Activated CD4-positive, alpha-beta T cell treated with anti-CD3 and anti-CD28 coated beads, Interleukin-2, amount 50 U/mL, for 16 hours (primary cell): ENCODE data around the gene MAD1L1.
"Not testable (repeated sequence)": the region's sequence is repeated elsewhere in the genome, so short reads cannot be mapped to it uniquely, and the experiment has no call there.

Experiments used
- DNase-seq: peaks from one replicate; pipeline ENCODE4 v3.0.0-alpha.2; 2020

Gene MAD1L1

DNA sequence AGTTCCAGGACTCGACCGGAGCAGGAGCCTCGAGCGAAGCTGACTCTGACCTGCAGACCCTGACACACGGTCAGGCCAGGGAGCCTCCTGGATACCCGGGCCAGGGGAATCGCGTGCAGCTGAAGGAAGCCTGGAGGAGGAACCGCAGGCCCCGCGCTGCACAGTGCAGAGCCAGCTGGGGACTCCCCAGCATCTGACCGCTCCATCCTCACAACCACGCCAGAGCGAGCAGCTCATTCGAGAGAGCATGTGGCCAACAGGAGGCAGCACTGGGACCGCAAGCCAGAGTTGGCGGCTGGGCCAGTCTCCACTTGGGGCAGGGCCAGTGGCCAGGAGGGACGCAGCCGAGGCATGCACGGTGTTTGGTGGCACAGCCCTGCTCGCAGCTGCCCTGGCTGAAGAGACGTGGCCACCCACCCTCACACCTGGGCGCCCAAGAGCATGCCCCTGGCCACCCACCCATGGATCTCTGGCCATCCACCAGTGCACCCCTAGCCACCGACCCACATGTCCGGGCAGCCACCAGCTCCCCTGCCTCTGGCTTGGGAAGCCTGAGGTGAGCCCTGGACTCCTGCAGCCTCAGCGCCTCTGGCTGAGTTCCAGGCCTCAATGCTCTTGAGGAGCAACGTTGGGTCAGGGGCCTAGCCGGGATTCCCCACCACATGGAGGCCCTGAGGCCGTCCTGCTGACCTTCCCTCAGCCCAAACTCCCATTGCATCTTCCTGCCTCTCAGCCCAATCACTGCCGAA lies 348.7 kb downstream of the MAD1L1 start:
- no peak for DNase-seq

DNA sequence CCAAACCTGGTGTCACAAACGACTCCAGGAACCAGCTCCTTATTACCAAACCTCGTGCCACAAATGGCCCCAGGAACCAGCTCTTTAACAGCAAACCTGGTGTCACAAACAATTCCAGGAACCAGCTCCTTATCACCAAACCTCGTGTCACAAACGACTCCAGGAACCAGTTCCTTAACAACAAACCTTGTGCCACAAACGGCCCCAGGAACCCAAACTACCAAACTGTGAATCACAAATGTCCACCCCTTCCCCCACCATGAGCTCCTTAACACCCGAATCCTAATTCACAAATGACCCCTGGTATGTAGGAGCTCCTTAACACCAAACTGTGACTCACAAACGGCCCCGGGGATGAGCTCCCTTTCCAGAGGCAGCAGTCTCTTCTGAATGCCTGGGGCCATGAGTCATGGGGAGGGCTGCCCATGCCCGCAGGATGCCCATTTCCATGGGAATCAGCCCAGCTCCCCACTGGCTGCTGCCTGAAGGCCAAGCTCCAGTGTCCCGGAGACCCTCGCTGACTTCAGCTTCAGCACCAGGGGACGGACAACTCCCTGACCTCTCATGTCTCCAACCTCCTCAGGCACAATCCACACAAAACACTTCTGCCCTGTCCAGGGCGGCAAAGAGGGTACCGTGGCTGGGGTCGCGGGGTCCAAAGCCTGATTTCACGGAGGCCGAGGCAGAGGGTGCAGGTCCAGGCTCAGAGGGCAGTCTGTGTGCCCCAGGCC lies 349.5 kb downstream of the MAD1L1 start:
- DNase-seq = no peak

DNA sequence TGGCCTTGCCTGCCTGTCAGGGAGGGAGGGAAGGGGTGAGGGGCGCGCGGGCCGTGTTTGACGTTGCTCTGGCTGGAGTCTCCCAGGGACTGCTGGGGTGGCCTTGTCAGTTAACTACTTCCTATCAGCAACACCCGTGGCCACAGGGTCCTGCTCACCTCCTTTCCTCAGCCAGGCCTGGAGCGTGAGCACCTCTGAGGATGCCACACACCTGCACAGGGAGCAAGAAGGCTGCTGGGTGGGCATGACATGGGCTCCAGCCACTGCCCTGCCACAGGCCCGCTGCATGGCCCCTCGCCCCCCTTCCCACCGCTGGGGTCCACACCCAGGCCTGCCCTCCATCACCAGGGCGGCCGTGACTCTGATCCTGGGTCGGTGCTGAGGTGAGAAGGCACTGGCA lies 350.3 kb downstream of the MAD1L1 start:
- no peak for DNase-seq

DNA sequence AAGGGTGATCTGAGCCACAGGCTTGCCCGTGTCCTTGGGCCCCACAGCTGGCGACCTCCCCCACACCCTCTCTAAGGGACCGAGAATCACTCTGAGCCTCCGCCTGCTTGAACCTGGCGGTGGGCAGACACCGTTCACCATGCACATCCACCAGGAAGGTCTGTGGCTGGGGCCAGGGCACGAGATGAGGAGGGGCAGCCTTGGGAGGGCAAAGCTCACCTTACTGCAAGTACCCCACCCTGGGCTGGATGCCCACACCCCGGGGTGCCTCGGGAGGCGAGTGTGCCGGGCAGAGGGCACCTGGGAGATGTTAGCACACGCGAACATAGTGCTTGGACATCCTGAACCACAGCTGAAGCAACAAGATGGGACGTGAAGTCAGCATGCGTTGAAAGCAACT lies 350.8 kb downstream of the MAD1L1 start:
- DNase-seq = no peak

DNA sequence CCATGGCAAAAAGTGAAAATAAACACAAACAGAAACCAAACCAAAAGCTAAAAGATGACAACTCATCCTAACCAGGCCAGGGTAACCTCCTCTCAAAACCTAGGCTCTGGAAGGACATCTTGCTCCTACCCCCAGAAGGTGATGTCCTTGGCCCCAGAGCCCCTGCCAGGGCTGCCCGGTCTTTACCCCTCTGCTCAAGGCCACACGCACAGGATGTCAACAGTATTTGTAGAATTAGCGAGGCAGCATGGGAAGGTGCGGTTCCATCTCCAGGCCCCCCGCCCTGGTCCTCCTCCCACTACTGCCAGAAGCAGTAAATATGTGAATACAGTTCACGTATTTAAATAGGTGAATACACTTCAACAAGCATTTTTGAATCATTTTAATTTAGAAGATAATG lies 356.1 kb downstream of the MAD1L1 start:
- DNase-seq = not testable (repeated sequence)

DNA sequence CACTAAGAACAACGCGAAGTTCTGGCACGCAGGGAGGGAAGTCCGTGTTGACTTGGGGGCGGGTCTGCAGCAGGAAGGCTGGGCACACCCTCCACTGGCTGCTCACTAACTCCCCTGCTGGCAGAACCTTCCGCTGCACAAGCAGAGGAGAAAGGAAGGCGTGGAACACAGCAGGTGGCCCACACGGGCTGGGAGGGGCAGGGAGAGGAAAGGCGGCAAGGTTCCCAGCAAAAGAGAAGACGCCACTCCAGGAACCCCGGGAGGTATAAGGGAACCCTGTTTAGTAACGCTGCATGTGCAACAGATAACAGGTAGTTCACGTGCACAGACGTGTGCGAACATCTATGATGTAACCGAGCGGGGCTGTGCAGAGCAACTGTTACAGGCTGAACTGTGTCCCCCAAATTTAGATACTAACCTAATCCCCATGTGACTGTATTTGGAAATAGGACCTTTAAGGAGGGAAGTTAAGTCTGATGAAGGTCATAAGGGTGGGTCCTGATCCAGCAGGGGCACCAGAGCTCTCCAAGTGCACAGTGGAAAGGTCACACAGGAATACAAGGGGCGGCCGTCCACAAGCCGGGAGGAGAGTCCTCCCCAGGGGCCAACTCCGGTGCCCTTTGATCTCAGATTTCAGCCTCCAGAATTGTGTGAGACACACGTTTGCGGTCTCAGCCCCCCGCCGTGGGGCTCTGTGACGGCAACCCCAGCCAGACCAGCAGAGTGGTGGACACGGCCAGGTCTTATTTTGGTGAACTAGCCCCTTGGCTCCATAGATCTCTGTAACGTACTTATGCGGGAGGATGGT lies 357.1 kb downstream of the MAD1L1 start:
- DNase-seq = not testable (repeated sequence)

DNA sequence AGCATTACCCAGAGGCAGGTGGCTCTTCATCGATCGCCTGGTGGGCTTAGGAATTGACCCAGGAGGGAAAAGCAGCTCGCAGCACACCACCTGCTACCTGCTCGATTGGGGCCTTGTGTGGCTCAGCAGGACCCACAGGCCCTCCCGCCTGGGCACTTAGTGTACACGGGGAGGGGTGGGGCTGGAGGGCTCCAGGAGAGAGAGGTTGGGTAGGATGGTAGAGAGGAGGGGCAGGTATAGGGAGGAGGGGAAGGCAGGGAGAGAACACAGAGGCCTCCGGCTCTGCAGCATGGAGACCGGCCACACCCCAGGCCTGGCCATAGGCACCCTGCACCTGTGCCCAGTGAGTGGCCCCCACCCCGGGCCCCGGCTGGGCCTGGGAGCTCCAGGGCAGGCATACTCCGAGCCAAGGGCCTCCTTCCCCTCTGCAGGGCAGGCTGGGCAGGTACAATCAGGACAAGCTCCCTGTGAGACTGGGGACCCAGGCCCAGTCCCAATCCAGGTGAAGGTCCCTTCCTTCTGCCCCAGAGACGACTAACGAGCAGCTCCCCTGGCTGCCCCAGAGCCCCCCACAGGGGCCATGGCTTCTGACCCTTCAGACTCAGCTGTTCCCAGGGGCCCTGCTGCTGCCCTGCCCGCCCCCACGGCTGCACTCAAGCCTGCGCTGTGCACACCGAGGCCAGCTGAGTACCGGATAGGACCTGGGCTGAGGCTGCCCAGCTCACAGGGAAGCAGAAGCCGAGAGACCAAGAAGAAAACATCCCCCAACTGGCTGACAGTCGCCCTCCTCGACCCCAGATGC lies 358.0 kb downstream of the MAD1L1 start:
- not testable (repeated sequence) for DNase-seq

DNA sequence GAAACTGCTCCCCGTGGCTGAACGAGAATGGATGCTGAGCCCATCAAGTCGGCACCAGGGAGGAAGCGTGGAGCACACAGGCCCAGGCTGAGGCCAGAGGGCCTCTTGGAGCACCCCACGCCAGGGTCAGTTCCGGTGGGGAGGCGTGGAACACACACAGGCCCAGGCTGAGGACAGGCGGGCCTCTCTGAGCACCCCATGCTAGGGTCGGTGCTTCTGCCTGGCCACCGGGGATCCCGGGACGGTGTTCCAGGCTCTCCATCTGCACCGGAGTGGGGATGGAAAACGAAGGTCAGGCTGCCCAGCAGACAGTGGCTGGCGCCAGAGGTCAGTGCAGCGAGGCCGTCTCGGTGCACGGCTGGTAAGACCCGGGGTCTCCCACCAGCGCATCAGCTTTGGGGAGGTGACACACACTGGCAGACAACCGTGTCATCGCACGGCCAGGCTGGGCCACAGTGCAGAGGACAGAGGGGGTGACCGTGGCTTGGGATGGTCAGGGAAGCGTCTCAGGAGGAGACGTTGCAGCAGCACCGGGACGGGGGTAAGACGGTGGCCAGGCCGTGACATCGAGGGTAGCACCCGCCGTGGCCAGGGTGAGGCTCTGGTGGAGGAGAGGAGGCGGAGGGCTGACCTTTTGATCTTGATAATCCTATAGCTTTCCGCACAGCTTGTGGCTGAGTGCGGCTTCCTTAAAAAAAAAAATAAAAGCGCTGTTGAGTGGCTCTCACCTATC lies 358.7 kb downstream of the MAD1L1 start:
- no peak for DNase-seq

DNA sequence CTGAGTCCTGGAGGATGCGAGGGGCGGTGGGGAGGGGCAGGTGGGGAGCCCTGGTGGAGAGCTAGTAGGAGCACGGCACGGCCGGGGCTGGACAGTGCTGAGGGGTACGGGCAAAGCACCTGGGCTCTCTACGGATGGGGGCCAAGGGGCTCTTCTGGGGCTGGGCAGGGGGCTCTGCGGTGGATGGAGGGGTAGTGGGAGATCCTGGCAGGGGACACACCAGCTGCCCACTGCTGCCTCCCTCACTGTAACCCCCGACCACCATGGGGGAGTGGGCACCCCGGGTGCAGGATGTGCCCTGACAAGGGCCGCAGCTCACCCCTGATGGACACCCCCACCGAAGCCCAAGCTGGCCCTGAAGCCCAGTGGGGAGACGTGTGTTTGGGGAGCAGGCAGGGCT lies 359.3 kb downstream of the MAD1L1 start:
- no peak for DNase-seq

DNA sequence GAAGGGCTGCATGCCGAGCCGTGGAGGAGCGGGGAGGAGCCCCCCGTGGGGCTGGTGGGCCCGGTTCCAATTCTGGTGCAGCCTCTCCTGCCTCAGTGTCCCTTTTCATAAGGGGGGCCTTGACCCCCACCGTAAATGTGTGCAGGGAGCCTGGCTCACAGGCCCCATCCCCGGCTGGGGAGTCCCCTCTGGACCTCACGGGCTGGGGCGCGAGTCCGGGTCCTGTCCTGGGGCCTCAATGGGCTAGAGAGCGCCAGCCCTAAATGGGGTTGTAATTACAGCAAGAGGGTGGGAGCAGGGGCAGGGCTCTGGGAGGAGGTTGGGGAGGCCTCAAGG lies 359.7 kb downstream of the MAD1L1 start:
- no peak for DNase-seq

DNA sequence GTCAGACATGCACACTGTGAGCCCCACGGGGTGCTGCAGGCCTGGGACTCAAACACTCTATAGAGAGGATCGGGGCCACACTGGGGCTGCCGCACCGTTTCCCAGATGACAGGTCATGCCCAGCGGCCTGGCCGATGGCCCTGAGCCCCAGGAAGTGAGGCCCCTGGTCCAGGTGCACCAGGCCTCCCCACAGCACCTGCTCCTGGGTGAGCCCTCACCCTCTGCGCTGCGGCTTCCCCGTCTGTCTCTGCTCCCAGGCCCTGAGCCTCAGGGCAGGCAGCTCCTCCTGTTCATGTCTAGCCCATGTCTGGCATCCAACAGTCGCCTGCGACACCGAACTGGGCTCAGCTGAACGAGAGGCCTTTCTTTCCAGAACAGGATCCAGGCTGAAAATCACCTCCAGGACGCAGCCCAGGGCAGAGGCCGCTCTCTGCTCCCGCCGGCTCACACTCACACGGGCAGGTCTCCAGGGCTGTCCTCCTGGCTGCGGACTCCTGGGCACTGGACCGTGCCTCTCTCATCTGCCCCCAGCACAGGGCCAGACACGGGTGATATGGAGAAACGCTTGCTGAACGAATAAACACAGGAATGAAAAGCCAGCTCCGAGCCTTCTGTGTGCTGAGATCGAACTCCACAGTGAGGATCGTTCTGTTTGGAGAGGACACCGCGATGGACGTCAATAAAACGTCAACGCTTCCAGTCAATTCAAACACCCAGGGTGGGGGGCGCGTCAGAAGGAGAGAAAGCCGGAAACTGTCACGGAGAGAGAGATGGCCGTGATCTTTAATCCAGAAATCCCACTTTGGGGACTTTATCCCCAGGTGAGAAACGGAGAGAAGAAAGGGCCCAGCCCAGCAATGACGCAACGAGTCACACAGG lies 360.3 kb downstream of the MAD1L1 start:
- DNase-seq = no peak

DNA sequence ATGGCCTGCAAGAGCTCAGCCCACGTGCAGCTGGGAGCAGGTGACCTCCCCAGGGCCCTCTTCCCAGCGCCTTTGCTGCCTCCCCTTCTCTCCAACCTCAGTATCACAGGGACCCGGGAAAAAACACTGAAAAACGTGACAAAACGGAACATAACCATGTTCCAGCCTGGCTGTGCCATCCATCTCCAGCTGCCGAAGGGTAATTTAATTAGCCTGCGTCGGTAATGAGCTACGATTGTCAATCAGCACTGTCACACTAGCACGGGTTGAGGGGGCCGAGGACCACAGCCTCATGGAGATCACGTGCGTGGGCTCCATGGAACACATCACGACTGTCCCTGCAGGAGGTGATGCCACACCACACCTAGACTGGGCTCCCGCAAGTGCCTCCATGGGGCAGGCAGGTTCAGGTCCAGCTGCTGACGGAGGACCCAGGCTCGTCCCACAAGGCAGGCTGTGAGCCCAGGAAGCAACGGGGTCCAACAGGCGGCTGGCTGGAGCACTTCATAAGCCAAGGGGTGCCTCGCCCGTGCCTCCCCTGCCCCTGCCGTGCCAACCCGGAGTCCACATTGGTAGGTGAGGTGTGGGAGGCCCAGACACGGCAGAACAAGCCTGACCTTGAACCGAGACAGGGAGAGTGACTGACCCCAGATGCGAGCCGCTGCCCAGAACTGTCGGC lies 363.2 kb downstream of the MAD1L1 start:
- no peak for DNase-seq

DNA sequence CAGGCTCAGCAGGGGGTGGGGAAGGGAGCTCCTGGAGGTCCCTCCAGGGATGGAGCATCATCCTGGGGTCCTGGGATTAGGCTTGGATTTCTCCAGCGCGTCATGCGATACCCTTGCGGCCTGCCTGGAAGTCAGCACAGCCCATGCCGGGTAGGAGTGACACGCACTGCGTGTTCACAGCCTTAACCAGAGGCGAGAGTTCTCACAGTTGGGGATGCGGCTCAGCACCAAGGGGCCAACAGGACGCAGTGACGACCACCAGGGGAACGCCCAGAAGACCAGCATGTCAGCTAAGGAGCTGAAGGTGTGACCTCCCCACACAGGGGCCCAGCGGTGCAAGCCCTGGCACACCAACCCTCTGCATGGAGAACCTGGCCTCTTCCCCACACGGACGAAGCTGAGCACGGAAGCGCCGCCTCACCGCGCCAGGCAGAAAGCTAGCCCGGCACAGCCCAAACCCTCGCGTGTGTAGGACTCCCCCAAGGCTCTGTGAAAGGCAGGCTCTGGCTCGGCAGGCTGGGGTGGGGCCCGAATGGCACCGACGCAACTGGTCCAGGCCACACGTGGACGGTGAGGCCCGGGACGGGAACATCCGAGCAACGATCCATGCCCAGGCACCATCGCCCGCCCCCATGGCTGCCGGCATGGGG lies 364.1 kb downstream of the MAD1L1 start:
- DNase-seq = no peak

DNA sequence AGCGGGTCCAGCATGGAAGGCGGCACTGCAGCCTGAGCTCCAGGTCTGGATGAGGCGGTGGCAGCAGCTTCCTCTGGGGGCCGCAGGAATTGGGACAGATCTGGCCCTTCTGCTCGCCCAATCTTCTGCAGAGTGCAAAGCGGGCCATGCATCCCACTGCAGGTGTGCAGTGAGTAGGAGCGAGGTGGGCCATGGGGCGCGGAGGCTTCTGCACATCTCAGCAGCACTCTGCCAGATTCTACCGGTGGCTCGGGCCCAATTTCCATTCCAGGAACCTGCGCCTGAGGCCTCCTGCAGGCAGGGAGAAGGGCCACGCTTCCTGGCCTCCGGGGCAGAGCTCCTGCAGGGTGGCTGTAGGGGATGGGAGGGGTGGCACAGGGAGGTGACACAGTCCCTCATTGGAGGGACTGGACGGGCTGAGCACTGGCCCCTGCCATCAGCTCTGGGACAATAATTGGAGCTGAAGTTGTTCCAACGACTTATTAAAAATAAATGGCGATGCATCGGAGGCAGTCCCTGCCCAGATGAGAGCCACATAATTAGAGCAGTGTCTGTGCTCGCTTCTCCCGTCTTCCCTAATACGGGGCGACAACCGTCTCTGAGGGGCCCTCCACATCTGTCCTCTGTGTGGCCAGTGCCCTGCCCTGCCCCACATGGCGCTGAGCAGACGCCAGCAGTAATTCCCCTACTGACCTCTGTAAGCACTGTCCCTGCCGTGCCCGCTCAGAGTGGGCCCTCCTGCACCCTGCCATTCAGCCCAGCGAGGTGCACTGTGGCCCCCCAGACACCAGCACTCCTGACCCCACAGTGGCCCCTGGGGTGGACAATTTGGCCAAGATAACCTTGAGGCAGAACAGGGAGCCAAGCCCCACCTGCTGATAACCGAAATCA lies 365.1 kb downstream of the MAD1L1 start:
- DNase-seq = no peak

DNA sequence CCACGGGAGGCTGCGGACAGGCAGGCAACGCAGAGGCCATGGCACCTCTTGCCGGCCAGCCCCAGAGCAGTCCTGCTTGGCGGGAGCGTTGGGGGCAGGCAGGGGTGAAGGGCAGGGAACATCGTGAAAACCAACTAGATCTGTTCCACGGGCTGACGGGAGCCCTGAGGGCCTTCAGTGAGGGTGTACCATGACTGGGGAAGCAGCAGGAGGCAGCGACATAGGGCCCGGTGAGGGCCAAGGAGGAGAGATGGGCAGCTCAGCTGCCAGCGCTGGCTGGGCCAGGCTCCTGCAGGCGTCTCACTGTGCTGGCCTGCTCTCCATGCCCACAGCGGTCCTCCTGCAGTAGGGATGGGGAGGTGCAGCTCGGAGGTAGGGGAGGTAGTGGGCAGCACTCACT lies 366.1 kb downstream of the MAD1L1 start:
- no peak for DNase-seq

DNA sequence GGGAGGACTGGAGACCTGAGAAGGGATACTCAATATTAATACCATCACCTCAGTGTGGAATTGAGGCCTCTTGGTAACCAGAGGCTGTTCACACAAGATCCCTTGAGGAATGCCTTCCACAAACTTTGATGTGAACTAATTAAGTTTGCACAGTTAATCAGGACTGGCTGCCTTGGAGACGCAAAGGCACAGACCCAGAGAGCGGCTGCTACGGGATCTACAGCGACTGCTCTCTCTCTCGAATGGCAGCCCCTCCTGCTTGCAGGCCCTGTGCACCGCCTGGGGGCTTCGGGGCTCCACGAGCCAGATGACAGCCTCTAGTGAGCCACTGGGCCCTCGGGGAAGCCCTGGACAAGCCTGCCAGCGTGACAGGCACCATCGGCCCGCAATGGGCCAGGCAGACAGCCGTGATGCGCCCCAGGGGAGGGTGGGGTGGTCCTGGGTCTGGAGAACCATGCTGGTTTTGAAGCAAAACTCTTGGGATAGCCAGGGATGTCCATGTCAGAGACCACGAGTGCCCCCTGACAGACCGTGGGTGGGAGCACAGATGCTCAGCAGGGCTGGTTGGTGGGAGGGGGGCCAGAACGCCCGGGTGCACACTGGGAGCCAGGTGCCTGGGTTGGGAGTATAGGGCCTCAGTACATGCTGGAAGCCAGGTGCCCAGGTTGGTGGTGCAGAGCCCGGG lies 367.0 kb downstream of the MAD1L1 start:
- DNase-seq = no peak

DNA sequence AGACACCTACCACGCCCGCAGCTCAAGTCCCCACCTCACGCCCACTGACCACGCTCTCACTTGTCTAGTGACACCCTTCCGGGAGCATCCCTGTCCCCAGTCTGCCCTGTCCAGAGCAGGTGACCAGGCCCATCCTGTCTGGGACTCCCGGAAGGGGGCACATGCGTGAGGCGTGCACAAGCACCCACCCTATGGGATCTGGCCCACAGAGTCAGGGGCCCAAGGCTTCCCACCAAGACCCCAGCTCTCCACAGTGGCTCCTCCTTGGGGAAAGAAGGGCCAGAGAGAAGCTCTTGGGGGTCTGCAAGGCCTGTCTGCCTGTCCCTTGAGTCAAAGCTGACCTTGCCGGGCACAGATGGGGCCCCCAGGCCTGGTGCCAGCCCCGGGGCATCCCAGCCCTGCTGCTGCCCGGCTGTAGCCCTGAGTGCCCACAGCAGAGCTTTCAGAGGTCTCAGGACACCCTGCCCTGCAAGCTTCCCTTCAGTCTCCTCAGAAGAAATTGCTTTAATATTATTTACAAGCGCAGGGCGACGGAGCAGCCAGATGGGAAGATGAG lies 367.7 kb downstream of the MAD1L1 start:
- DNase-seq = no peak
